ENCODE measurements around the gene NFATC2.
A peak's percentile ranks its signal among the peaks of the same experiment; 100 is the strongest.
"Not testable (repeated sequence)": the region's sequence is repeated elsewhere in the genome, so short reads cannot be mapped to it uniquely, and the experiment has no call there.

Gene NFATC2

DNA sequence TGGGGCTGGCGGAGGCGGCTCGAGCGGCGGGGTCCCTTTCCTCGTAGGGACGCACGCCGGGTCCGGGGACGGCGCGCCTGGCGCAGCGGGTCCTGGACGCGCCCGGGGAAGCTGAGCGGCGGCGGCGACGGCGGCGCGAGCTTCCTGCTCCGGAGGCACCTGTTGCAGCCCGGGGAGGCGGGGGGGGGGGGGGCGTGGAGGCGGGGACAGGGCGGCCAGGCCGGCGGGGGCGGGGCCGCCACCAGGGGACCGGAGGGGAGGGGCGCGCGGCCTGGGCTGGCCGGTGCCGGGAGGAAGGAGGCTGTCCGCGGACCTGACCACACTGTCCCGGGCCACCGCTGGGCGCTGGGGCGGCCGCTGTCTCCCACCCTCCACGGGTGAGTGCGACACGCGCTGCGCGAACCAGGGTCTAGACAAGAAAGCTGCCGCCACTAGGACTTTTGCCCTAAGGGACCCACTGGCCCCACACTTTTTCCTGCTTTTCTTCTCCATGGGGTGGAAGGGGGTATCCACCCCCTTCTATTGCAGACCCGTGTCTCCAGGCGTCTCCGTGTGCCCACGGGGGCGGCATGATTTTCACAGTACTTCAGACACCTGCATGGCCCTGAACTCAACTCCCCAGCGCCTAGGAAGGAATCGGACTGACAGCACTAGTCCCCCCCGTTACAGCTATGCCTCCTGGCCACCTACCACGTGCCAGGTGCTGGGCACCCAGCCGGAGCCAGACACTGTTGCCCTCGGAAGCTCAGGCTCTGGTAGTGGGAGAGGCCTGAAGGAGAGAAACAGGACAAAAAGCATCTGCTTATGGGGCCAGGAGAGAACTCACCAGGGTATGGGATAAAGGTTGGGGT lies at the start of gene NFATC2:
NFATC2 (minus strand) TSS at position 149 of the 851 bp plus-strand sequence. CDS start 220 bp downstream, outside the sequence.
- DNase-seq: peak; percentile 43 to 46

DNA sequence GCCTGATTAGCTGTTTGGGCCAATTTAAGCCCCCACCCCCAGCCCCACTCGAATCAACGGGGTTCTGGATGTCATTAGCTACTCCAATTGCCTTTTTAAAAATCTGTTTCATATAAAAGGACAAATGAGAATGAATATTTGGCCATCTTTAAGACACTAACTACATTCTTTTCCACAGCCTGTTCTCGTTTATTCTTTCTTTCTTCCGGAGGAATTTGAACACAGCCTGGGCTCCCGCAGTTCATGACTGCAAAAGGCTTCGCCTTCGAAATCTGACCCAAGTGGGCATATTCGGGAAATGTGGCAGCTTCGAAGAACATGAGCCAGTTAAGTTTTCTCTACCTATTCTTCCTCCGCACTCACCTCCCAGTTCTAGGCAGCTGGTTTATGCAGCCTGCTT lies 49.4 kb upstream of the NFATC2 start:
- DNase-seq: no peak

DNA sequence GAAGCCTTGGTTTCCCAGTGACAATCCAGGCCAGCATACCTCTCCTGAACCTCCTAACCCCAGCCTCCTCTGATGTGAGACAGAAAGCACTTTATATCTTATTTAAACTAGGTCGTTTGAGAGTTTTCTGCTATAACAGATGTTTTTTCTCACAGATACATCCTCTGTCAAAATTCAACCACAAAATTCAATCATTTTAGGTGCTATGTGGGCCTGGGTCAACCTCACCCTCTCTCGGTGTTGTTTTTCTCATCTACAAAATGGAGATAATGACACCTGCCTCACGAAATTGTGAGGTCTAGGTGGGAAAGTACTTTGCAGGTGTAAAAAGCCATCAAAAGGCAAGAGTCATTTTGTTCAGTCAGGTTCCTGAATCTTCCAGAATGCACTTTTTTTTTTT lies 46.2 kb upstream of the NFATC2 start:
- DNase-seq: no peak

DNA sequence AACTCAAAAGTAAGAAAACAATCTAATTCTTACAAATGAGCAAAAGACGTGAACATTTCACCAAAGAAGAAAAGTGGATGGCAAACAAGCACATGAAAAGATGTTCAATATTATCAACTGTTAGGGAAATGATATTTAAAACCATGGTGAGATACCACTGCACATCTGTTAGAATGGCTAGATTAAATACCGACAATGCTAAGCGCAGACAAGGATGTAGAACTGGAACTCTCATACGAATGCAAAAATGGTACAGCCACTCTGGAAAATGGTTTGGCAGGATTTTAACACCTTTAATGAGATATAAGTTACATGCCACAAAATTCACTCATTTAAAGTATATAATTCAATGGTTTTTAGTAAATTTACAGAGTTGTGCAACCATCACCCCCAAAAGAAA lies 44.6 kb upstream of the NFATC2 start:
- DNase-seq: no peak

DNA sequence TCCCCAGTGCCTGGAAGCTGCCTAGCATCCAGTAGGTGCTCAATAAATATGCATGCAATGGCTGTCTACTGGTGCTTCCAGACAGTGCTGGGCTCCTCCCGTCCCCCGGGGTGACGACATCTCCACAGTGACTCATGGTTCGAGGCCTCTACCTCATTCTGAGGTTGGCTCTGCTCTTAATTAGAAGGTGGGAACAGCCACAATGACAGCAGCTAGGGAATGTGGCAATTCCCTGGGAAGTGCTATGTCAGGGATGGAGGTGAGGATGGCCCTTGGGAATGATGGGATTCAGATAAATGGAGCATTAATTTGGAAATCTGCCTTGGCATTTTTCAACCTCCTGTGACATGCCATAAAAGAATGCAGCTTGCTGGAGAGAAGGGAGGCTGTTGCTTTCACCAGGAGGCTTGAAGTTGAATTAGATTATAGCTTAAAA lies 43.5 kb upstream of the NFATC2 start:
- no peak for DNase-seq

DNA sequence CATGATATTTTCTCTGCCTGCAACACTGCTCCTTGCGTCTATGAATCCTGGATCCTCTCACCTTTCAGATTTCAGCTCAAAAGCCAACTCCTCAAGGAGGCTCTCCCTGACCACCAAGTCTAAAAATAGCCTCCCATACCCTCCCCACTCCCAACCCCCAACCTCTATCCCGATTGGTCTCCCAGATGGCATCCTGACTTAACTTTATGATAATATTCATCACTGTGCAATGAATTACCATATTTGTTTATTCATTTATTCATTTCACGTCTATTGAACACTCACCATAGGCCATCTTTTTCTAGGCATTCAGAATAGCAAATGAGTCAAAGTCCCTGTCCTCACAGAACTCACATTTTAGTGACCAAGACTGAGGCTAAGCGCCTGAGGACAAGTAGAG lies 42.6 kb upstream of the NFATC2 start:
- no peak for DNase-seq

DNA sequence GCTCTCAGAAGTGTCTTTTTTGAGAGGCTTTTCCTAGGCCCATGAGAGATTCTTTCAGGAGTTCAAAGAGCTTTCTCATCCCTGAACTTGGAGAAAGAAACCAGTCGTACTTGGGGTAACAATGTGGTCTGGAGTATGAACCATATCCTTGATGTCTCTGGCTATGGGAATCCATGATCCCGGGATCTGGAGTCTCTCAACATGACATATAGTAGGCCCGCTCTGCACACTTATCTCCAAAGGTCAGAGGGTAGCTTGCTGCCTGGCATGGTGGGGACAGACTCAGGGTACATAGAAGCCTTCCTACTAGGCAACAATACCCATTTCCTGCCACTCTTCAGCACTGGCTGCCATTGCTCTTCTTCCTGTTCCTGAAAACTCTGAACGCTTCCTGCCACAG lies 42.2 kb upstream of the NFATC2 start:
- no peak for DNase-seq

DNA sequence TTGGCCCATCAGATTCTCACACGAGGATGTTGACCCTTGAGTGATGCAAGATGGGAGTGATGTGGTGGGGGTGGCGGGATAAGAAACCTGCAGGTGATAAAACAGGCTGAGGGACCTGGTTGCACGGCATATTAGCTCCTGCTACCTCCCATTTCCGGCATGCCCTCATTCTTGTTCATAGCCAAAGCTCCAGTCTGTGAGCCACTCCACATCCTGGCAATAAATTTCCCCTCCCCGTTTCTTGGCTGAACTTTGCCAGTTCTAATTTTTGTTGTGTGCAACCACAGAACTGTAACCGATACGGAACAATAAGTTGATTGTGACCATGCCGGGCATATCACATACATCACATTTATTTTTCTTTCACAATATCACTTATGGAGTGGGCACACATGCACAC lies 41.6 kb upstream of the NFATC2 start:
- DNase-seq: no peak

DNA sequence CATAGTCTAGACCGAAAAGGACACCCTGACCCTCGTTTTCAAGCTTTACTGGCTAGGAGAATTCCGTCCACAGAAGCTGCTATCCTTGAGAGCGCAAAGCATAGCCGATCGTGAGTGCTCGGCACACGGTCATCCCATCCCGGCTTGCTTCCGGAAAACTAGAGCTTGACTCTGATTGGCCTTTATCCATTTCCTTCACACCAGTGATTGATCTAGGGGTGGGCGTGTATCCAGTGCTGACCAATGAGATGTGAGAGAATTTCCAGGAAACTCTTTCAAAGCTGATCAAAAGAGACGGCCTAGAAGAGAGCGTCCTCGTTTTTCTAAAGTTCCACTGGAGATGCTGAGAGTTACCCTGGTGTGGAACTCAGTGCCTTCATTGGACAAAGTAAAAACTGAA lies 41.0 kb upstream of the NFATC2 start:
- DNase-seq: peak; percentile 64 to 89

DNA sequence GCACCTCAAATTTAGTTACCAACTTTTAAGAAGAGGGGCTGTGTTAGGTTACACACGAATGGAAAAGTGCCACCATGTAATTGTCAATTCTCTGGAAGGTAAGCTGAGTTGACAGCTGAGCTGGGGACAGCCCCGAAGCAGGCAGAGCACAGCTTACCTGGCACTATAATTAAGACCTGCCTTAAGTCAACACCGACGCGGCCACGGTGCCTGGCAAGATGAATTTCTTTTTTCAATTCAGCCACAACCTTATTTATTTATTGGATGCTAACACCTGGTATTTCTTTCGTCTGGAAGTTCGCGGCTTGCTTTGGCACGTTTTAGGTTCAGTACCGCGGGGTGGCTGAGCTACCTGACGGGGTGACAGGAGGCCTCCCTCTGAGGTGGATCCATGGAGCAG lies 40.6 kb upstream of the NFATC2 start:
- DNase-seq: peak; percentile 55 to 80

DNA sequence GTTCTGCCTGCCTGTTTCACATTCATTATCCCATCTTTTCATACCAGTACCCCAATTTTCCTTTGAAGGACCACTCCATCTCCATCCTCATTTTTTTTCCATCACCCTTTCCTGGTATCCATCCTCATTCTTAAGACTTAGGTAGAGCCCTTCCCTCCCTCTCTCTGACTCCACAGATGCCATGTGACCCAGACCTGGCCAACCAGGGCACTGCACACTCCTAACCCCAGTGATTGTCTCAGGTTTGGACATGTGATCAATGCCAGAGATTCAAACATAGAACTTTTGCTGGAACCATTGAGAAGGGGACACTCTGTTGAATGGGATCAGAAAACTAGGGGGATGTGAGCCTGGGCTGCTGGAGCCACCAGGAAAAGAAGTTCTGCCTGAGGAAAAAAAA lies 39.1 kb upstream of the NFATC2 start:
- no peak for DNase-seq

DNA sequence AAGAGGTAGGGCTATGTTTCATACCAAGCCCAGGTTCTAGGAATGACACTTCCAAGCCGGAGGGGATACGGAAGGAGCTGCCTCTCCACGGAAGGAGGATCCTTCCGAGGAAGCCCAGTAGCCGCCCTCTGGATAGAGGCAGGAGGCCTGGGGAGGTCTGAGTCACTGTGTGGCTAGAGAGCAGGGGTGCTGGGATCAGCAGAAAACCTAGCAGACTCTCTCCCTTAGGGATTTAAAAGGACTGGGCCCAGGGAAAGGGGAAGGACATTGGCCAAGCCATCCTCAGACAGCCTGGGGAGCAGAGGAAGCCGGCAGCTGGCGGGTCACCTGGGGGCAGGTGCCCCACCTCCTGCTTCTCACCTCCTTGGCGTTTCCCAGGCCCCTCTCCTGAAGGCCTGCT lies 36.6 kb upstream of the NFATC2 start:
- DNase-seq: no peak

DNA sequence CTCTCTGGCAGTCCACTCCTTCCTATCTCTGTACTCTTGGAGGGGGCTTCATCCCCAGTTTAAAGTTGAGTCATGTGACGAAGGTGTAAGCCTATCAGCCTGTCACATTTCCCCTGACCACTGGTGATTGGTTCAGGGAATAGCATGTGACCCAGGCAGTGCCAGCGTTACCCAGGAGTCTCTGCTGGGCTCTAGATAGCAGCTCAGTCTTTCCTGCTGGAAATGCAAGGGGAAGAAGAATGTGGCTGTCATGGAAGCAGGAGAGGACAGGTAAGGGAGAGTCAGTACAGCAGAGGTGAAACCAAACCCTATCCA lies 35.6 kb upstream of the NFATC2 start:
- no peak for DNase-seq

DNA sequence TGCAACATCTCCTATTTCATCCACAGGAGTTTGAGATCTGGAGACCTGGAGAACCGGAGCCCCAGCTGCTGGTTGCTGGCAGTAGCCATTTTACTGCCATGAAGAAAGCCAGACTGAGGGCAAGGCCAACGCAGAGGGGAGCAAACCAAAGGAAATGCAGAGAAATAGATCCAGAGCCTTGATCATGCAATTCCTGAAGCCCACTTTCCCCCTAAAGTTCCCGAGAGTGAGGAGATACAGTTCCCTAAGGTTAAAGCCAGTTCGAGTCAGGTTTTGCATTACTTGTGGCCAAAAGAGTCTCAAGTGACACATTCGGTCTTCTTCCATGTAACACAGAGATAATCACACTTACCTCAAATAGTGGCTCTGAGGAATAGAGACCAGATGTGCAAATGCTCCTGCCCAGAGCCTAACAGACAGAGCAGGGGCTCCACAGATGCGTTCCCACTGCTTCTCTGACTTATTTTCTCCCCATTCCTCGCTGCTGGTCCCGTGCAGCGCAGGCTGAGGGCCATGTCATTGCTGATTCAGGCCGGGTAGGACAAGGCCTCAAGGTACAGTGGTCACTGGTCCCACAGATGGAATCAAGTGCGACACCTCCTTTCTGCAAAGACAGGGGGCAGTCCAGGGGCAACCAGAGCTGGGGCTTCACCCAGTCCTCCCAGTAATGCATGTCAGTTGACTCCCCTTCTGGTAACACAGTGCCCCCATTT lies 35.1 kb upstream of the NFATC2 start:
- DNase-seq: no peak

DNA sequence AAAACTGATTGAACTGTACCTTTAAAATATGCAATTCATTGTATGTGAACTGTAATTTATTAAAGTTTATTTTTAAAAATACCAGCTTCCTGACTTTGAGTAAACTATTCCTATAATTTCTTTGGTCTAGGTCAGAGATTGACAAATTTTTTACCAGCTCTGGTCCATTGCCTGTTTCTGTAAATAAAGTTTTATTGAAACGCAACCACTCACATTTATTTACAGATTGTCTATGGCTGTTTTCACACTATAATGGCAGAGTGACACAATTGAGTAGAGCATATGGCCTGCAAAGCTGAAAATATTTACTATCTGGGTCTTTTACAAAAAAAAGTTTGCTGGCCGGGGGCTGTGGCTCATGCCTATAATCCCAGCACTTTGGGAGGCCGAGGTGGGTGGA lies 33.0 kb upstream of the NFATC2 start:
- DNase-seq: no peak

DNA sequence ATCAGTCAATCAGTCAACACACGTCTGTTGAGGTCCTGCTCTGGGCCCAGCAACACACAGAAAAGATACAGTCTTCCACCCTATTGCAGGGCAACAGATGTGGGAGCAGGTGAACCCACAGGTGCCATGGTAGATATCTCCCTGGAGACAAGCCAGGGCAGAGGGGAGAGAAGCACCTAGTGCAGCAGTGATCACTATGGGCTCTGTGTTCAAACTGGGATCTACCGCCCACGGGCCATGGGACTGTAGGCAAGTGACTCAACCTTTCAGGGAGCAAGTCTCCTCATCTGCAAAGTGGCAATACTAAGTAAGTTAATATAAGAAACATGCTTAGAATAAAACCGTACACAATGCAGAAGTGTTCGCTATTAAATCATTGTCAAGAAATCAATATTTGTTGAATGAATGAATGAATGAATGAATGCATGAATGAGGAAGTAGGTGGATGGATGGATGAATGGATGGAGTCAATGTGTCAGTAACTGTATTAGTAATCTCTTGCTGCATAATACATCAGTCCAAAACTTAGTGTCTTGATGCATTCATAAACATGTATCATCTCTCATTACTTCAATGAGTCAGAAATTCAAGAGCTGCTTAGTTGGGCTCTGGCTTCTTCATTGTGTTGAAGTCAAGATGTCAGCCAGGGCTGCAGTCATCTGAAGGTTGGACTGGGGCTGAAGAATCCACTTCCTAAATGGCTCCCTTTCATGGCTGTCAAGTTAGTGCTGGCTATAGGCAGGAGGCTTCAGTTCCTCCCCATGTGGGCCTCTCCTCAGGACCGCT lies 31.9 kb upstream of the NFATC2 start:
- DNase-seq: no peak

DNA sequence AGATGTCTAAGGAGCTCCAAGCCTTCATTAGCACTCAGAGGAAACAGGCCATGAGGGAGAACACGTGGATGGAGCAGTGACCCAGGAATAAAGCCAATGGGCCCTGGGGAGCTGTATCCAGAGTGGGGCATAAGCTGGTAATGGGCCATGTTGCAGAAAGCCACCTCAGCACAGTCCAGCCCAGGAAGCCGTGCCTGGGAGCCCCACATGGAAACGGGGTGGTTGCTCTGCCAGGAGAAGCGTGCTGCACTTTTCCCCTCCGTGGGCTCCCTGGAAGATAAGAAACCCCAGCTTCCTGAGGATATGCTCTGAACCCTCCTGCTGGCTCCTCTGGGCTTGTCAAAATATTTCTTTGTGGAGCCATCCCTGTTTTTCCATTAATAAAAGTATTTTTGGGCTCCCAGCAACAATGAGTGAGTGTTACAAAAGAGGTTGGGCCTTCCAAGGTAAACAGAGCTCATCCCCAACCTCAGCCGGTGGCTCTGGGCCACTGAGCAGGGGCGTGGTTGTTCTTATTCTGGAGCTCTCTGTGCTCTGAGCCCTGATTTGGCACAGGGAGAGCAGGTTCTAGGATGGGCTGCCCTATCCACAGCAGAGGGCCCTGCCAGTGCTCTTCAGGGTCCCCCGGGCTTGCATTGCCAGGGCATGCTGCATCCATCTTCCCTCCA lies 31.2 kb upstream of the NFATC2 start:
- DNase-seq: no peak

DNA sequence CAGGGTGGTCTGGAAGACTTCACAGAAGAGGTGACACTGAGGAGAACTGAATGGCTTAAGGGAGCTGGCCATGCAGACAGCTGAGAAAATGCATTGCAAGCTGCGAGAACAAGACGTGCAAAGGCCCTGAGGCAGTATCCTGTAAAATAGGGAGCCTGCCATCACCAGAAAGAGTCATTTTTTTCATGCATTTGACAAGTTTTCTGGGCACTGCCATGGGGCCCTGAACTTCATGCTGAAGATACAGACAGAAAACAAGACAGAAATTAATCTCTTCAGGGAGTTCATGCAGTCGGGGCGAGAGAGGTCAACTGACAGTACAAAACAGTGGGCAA lies 28.9 kb upstream of the NFATC2 start:
- DNase-seq: no peak

DNA sequence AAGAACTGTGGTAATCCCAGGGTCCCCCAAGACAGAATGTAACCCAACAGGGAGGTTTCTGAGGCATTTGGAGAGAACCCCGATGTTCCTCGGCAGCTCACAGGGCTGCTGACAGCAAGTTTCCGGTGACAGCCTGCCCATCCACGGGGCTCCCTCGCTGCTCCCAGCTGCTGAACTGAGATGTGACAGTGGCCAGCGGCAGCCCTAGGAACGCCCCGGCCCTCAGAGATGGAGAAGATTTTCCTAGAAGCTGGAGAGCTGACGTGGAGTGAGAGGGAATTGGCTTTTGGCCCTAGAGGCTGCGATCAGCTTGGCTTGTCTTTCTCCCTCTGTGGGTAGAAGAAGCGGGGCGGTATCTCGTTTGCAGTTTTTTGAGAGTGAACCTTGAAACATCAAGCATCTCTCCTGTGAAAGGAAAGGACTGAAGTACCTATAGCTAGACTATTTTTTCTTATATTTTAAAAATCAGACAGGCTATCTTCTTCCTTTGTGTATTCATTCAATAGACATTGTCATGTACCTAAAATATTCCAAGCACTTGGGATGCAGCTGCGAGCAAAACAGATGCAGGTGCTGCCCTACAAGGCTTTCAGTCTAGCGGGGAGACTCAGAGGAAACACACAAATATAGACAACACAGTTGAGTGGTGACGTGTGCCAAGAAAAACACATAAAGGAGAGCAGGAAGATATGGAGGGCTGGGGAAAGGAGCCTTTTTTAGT lies 28.4 kb upstream of the NFATC2 start:
- DNase-seq: no peak

DNA sequence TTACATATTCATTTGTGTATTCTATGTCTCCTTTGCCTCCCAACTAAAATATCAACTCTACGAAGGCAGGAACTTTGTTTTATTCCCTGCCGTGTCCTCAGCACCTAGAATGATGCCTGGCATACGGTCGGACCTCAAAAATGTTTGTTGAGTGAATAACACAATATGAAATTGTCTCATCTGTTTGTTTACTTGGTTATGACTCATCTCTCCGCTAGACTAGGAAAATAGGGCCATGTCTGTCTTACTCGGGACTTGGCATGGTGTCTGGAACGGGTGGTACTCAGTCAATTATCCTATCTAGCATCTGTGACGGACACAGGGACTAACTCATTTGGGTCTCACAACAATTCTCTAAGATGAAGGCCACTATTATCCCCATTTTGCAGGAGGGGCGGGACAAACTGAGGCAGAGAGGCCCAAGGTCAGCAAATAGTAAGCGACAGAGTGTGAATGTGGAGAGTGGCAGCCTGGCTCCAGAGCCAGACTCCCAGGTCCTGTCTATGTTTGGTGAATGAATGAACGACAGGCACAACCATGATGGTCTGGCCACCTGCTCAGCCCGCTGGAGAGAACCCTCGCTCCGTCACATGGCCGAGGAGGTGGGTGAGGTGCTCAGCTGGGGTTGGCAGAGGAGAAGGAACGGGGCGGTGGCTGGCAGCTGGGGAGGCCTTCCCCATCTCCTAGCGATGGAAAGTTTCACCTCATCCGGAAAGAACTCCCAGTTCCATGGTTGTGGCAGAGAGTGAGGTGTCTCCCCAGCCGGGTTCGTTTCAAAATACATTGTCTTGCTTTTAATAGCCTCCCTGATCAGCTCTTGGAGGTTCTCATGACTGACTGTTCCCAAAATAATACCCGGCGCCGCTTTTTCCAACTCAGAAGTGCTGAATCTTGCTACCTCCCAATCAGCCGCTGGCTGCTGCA lies 27.6 kb upstream of the NFATC2 start:
- no peak for DNase-seq

DNA sequence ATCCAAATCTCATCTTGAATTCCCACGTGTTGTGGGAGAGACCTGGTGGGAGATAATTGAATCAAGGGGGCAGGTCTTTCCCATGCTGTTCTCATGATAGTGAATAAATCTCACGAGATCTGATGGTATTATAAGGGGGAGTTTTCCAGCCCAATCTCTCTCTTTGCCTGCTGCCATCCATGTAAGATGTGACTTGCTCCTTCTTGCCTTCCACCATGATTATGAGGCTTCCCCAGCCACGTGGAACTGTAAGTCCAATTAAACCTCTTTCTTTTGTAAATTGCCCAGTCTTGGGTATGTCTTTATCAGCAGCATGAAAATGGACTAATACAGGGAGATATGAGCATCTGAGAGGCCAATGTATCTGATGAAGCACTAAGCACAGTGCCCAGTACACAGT lies 26.0 kb upstream of the NFATC2 start:
- DNase-seq: not testable (repeated sequence)

DNA sequence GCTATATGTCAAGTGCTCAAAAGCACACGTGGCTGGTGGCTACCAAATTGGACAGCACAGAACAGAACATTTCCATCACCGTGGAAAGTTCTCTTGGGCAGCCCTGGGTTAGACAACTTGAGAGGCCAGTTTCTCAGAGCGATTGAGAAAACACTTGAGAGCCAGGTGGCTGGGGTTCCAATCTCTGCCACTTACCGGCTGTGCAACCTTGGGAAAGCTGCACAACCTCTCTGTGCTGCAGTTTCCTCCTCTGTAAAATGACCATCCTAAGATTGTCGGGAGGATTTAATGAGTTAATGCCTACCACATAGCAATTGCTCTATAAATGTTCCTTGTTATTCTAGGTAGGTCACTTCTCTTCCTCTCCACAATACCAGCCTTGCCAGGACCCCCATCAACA lies 25.1 kb upstream of the NFATC2 start:
- DNase-seq: no peak

All from NCI-H2081 (cell line).